Astrocyte (in vitro differentiated cells and primary cell): ENCODE measurements around the gene MYOD1. TPM values are rescaled to one million over a fixed set of nuclear protein-coding genes. Genes with fewer than 3 reads are reported as not detected.

Source experiments
- DNase-seq: peaks from one replicate; pipeline ENCODE4 v3.0.0-alpha.2; 2010; ENCODE audit warnings: low read depth
- FAIRE-seq: peaks from 2 replicates; lab custom pipeline; 2011; peaks lifted over from hg19 to GRCh38; lab: Jason Lieb, UNC
- H2AFZ ChIP-seq: 2 replicates; pipeline ENCODE4 v1.6.0; 2012; ENCODE audit warnings: low read depth, low read length, inconsistent platforms
- H3K27ac ChIP-seq: 2 replicates; pipeline ENCODE4 v1.5.1; 2011; ENCODE audit warnings: low read depth, low read length, inconsistent platforms
- H3K27me3 ChIP-seq: 2 replicates; pipeline ENCODE4 v1.6.0; 2011; ENCODE audit warnings: low read length, inconsistent platforms; ENCODE audit not compliant: insufficient read depth
- H3K36me3 ChIP-seq: 2 replicates; pipeline ENCODE4 v1.5.1; 2011; ENCODE audit warnings: low read length, inconsistent platforms; ENCODE audit not compliant: insufficient read depth
- H3K4me1 ChIP-seq: 2 replicates; pipeline ENCODE4 v1.5.1; 2011; ENCODE audit warnings: low read length, inconsistent platforms; ENCODE audit not compliant: insufficient read depth
- H3K4me2 ChIP-seq: 2 replicates; pipeline ENCODE4 v1.6.0; 2012; ENCODE audit warnings: low read length, inconsistent platforms
- H3K4me3 ChIP-seq: 2 replicates; pipeline ENCODE4 v1.5.1; 2011; ENCODE audit warnings: low read depth, mild to moderate bottlenecking, low read length, inconsistent platforms; ENCODE audit not compliant: insufficient read depth
- H3K79me2 ChIP-seq: 2 replicates; pipeline ENCODE4 v1.6.0; 2012; ENCODE audit warnings: mild to moderate bottlenecking, low read length, inconsistent platforms; ENCODE audit not compliant: insufficient read depth
- H3K9ac ChIP-seq: 2 replicates; pipeline ENCODE4 v1.6.0; 2012; ENCODE audit warnings: mild to moderate bottlenecking, low read length, inconsistent platforms
- H3K9me3 ChIP-seq: 2 replicates; pipeline ENCODE4 v1.5.1; 2012; ENCODE audit warnings: low read depth, mild to moderate bottlenecking, low read length, inconsistent platforms; ENCODE audit not compliant: insufficient read depth
- H4K20me1 ChIP-seq: 2 replicates; pipeline ENCODE4 v1.6.0; 2012; ENCODE audit warnings: low read length, inconsistent platforms; ENCODE audit not compliant: insufficient read depth
- H3K27ac Mint-ChIP-seq: one replicate; pipeline ENCODE4 v1.8.0; 2021; ENCODE audit warnings: mild to moderate bottlenecking, mixed read lengths; ENCODE audit not compliant: unreplicated experiment
- H3K27me3 Mint-ChIP-seq: one replicate; pipeline ENCODE4 v1.8.0; 2021; ENCODE audit warnings: low read depth, mixed read lengths; ENCODE audit not compliant: unreplicated experiment
- H3K36me3 Mint-ChIP-seq: one replicate; pipeline ENCODE4 v1.8.0; 2021; ENCODE audit warnings: low read depth, mixed read lengths; ENCODE audit not compliant: unreplicated experiment
- H3K4me1 Mint-ChIP-seq: one replicate; pipeline ENCODE4 v1.8.0; 2021; ENCODE audit warnings: low read depth, mixed read lengths; ENCODE audit not compliant: unreplicated experiment
- H3K4me3 Mint-ChIP-seq: one replicate; pipeline ENCODE4 v1.8.0; 2021; ENCODE audit warnings: mild to moderate bottlenecking, moderate library complexity, mixed read lengths; ENCODE audit not compliant: unreplicated experiment
- H3K9me3 Mint-ChIP-seq: one replicate; pipeline ENCODE4 v1.8.0; 2021; ENCODE audit warnings: mild to moderate bottlenecking, mixed read lengths; ENCODE audit not compliant: unreplicated experiment
- EZH2 ChIP-seq: IDR thresholded peaks from 2 replicates; pipeline ENCODE4 v1.6.1; 2012; ENCODE audit warnings: mild to moderate bottlenecking, low read length, inconsistent platforms; ENCODE audit not compliant: insufficient read depth
- total RNA-seq: library from RNA; stranded (reverse); gene quantifications from 2 replicates; pipeline ENCODE4 v1.2.1, GENCODE V29; 2021
- TF ChIP-seq, protein P1 (sequence below): IDR thresholded peaks from 2 replicates; pipeline ENCODE4 v1.5.1; 2011; ENCODE audit warnings: low read depth, mild to moderate bottlenecking, inconsistent platforms, low read length, moderate library complexity; ENCODE audit not compliant: insufficient read depth

The MYOD1 gene
- total RNA-seq, 1 donor from 2014 or later, result not detected

GRCh38 chr11:17736579-17736893 is 17.2 kb downstream of the MYOD1 start:
- H3K4me3 Mint-ChIP-seq, result peak overlapping the region; percentile 61
- H3K27ac Mint-ChIP-seq, result no peak overlapping the region
- H3K4me1 ChIP-seq, result no peaks in the 10 kb centered on the region
- no peaks in the 10 kb centered on the region for H3K79me2 ChIP-seq
- H3K9me3 Mint-ChIP-seq, result no peaks in the 10 kb centered on the region
- no peak overlapping the region for H3K9ac ChIP-seq
- H3K4me1 Mint-ChIP-seq, result no peaks in the 10 kb centered on the region
- peaks cover 41% of the 10 kb centered on the region for H3K27me3 Mint-ChIP-seq
- H3K4me3 ChIP-seq, result no peak overlapping the region
- no peak for TF ChIP-seq EZH2
- H3K4me2 ChIP-seq, result no peak overlapping the region
- DNase-seq (no peak), FAIRE-seq (no peak)
- no peak overlapping the region for H3K27ac ChIP-seq
- no peaks in the 10 kb centered on the region for H3K36me3 ChIP-seq
- H4K20me1 ChIP-seq, result peaks cover 14% of the 10 kb centered on the region
- no peaks in the 10 kb centered on the region for H3K9me3 ChIP-seq
- no peak overlapping the region for H2AFZ ChIP-seq
- peaks cover 2% of the 10 kb centered on the region for H3K36me3 Mint-ChIP-seq
- H3K27me3 ChIP-seq, result peaks cover 35% of the 10 kb centered on the region

- no peak overlapping the region for H3K27ac Mint-ChIP-seq
- H3K9me3 Mint-ChIP-seq, result no peaks in the 10 kb centered on the region
- DNase-seq, result no peak
- no peak overlapping the region for H3K27ac ChIP-seq
- peaks cover 2% of the 10 kb centered on the region for H3K36me3 Mint-ChIP-seq
- H3K4me3 ChIP-seq, result no peak overlapping the region
- peaks cover 31% of the 10 kb centered on the region for H3K27me3 ChIP-seq
- H4K20me1 ChIP-seq, result peaks cover 14% of the 10 kb centered on the region
- no peak overlapping the region for H3K4me3 Mint-ChIP-seq
- no peaks in the 10 kb centered on the region for H3K4me1 Mint-ChIP-seq
- H3K27me3 Mint-ChIP-seq, result peaks cover 39% of the 10 kb centered on the region
- H3K36me3 ChIP-seq, result no peaks in the 10 kb centered on the region
- H3K4me1 ChIP-seq, result no peaks in the 10 kb centered on the region
- H3K79me2 ChIP-seq, result no peaks in the 10 kb centered on the region
- H3K4me2 ChIP-seq, result no peak overlapping the region
- FAIRE-seq, result no peak
- H3K9me3 ChIP-seq, result no peaks in the 10 kb centered on the region
- no peak for TF ChIP-seq EZH2
- TF ChIP-seq, protein P1, sequence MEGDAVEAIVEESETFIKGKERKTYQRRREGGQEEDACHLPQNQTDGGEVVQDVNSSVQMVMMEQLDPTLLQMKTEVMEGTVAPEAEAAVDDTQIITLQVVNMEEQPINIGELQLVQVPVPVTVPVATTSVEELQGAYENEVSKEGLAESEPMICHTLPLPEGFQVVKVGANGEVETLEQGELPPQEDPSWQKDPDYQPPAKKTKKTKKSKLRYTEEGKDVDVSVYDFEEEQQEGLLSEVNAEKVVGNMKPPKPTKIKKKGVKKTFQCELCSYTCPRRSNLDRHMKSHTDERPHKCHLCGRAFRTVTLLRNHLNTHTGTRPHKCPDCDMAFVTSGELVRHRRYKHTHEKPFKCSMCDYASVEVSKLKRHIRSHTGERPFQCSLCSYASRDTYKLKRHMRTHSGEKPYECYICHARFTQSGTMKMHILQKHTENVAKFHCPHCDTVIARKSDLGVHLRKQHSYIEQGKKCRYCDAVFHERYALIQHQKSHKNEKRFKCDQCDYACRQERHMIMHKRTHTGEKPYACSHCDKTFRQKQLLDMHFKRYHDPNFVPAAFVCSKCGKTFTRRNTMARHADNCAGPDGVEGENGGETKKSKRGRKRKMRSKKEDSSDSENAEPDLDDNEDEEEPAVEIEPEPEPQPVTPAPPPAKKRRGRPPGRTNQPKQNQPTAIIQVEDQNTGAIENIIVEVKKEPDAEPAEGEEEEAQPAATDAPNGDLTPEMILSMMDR, result no peak
- no peak overlapping the region for H2AFZ ChIP-seq
- H3K9ac ChIP-seq, result no peak overlapping the region
Observed at GRCh38 chr11:17736930-17737817, 17.8 kb downstream of the MYOD1 start.

- no peak overlapping the region for H3K4me2 ChIP-seq
- H3K4me3 Mint-ChIP-seq, result no peak overlapping the region
- H2AFZ ChIP-seq, result no peak overlapping the region
- TF ChIP-seq, protein P1, result no peak
- no peak for TF ChIP-seq EZH2
- H3K27ac ChIP-seq, result no peak overlapping the region
- no peaks in the 10 kb centered on the region for H3K9me3 ChIP-seq
- no peak overlapping the region for H3K9ac ChIP-seq
- no peak for FAIRE-seq
- H3K4me1 Mint-ChIP-seq, result no peaks in the 10 kb centered on the region
- H3K36me3 Mint-ChIP-seq, result no peaks in the 10 kb centered on the region
- H3K27me3 Mint-ChIP-seq, result peaks cover 35% of the 10 kb centered on the region
- peaks cover under 1% of the 10 kb centered on the region for H3K4me1 ChIP-seq
- no peak overlapping the region for H3K27ac Mint-ChIP-seq
- H3K27me3 ChIP-seq, result peaks cover 28% of the 10 kb centered on the region
- no peaks in the 10 kb centered on the region for H3K36me3 ChIP-seq
- peaks cover 14% of the 10 kb centered on the region for H4K20me1 ChIP-seq
- H3K79me2 ChIP-seq, result no peaks in the 10 kb centered on the region
- no peak for DNase-seq
- H3K4me3 ChIP-seq, result no peak overlapping the region
- H3K9me3 Mint-ChIP-seq, result no peaks in the 10 kb centered on the region
Observed at GRCh38 chr11:17738151-17738973, 19.0 kb downstream of the MYOD1 start.
